GM23338 (cell line): Measurements from ENCODE around the gene THBS3. TPM values are rescaled to one million over a fixed set of nuclear protein-coding genes. Genes with fewer than 3 reads are reported as not detected.

ENCODE experiments used
- ATAC-seq: fragments of 200-7000 bp; cut with Tn5 transposase; 3 replicates; pipeline ENCODE4 v1.9.1; 2020
- DNase-seq: peaks from one replicate; pipeline ENCODE4 v3.0.0-alpha.2; 2015; ENCODE audit warnings: low spot score
- H2AFZ ChIP-seq: fragments of 200-600 bp; sonication (generic); 2 replicates; pipeline ENCODE4 v1.8.0; 2016; ENCODE audit warnings: antibody characterized with exemption, mild to moderate bottlenecking, moderate library complexity
- H3F3A ChIP-seq: fragments of 200-600 bp; sonication (generic); replicated peaks from 2 replicates; pipeline ENCODE4 v1.8.0; 2017; ENCODE audit warnings: antibody characterized with exemption, mixed run types, low read depth
- H3K27ac ChIP-seq: fragments of 200-600 bp; sonication (generic); 2 replicates; pipeline ENCODE4 v1.6.1; 2016; ENCODE audit warnings: low read depth
- H3K27me3 ChIP-seq: fragments of 200-600 bp; sonication (generic); 2 replicates; pipeline ENCODE4 v1.8.0; 2016; ENCODE audit warnings: mild to moderate bottlenecking, mixed run types, moderate library complexity; ENCODE audit not compliant: insufficient read depth
- H3K36me3 ChIP-seq: fragments of 200-600 bp; sonication (generic); 2 replicates; pipeline ENCODE4 v1.8.0; 2016; ENCODE audit warnings: mild to moderate bottlenecking; ENCODE audit not compliant: insufficient read depth
- H3K4me1 ChIP-seq: fragments of 200-600 bp; sonication (generic); 2 replicates; pipeline ENCODE4 v1.8.0; 2016; ENCODE audit warnings: mild to moderate bottlenecking, moderate library complexity; ENCODE audit not compliant: insufficient read depth
- H3K4me2 ChIP-seq: fragments of 200-600 bp; sonication (generic); 2 replicates; pipeline ENCODE4 v1.7.1; 2017; ENCODE audit warnings: mixed run types
- H3K4me3 ChIP-seq: fragments of 200-600 bp; sonication (generic); 2 replicates; pipeline ENCODE4 v1.6.1; 2016; ENCODE audit warnings: mixed run types
- H3K79me2 ChIP-seq: fragments of 200-600 bp; sonication (generic); replicated peaks from 2 replicates; pipeline ENCODE4 v1.8.0; 2017; ENCODE audit warnings: mild to moderate bottlenecking; ENCODE audit not compliant: insufficient read depth
- H3K9me2 ChIP-seq: fragments of 200-600 bp; sonication (generic); 2 replicates; pipeline ENCODE4 v1.8.0; 2017; ENCODE audit not compliant: insufficient read depth
- H4K20me1 ChIP-seq: fragments of 200-600 bp; sonication (generic); replicated peaks from 2 replicates; pipeline ENCODE4 v1.8.0; 2017; ENCODE audit warnings: mild to moderate bottlenecking; ENCODE audit not compliant: insufficient read depth
- H3K27ac Mint-ChIP-seq: 2 replicates; pipeline ENCODE4 v1.8.0; 2020; ENCODE audit warnings: inconsistent platforms, mild to moderate bottlenecking, moderate library complexity, mixed read lengths
- H3K27me3 Mint-ChIP-seq: 3 replicates; pipeline ENCODE4 v1.8.0; 2022; ENCODE audit warnings: low read depth, mild to moderate bottlenecking, moderate library complexity, mixed read lengths, inconsistent platforms; ENCODE audit not compliant: insufficient read depth, poor library complexity
- H3K36me3 Mint-ChIP-seq: 3 replicates; pipeline ENCODE4 v1.8.0; 2021; ENCODE audit warnings: low read depth, mild to moderate bottlenecking, inconsistent platforms, moderate library complexity, mixed read lengths
- H3K4me1 Mint-ChIP-seq: 3 replicates; pipeline ENCODE4 v1.8.0; 2020; ENCODE audit warnings: mild to moderate bottlenecking, inconsistent platforms, mixed read lengths
- H3K4me3 Mint-ChIP-seq: 3 replicates; pipeline ENCODE4 v1.8.0; 2021; ENCODE audit warnings: moderate library complexity, mild to moderate bottlenecking, inconsistent platforms, mixed read lengths
- H3K9me3 Mint-ChIP-seq: 3 replicates; pipeline ENCODE4 v1.8.0; 2020; ENCODE audit warnings: moderate library complexity, mild to moderate bottlenecking, inconsistent platforms, mixed read lengths
- CREB1 ChIP-seq: fragments of 250-450 bp; sonication (Bioruptor Pico); IDR thresholded peaks from 2 replicates; pipeline ENCODE4 v1.5.0; 2020; ENCODE audit warnings: low read depth, mild to moderate bottlenecking, moderate library complexity
- CTCF ChIP-seq, 2 experiments: fragments of 200-600 bp in 1 of 2; sonication (generic) in 1 of 2; conservative IDR thresholded peaks; 2 replicates each; pipeline versions ENCODE4 v1.5.1 to v1.6.1; 2016 to 2017; ENCODE audit warnings: antibody characterized with exemption in 2 of 2, low read depth in 2 of 2, mild to moderate bottlenecking in 2 of 2, moderate library complexity in 1 of 2
- ETS1 ChIP-seq: IDR thresholded peaks from 2 replicates; pipeline ENCODE4 v1.6.1; 2016; ENCODE audit warnings: antibody characterized with exemption
- EZH2 ChIP-seq: fragments of 200-600 bp; sonication (generic); IDR thresholded peaks from one replicate; pipeline ENCODE4 v1.8.0; 2017; ENCODE audit warnings: antibody characterized with exemption, mild to moderate bottlenecking, low read depth; ENCODE audit not compliant: unreplicated experiment
- EZH2phosphoT487 ChIP-seq: fragments of 200-600 bp; sonication (generic); IDR thresholded peaks from one replicate; pipeline ENCODE4 v1.8.1; 2018; ENCODE audit warnings: antibody characterized with exemption; ENCODE audit not compliant: unreplicated experiment
- JUNB ChIP-seq: IDR thresholded peaks from one replicate; pipeline ENCODE4 v1.6.1; 2016; ENCODE audit warnings: antibody characterized with exemption; ENCODE audit not compliant: unreplicated experiment
- NANOG ChIP-seq: IDR thresholded peaks from 2 replicates; pipeline ENCODE4 v1.6.1; 2016; ENCODE audit warnings: antibody characterized with exemption, borderline replicate concordance
- POLR2AphosphoS5 ChIP-seq: IDR thresholded peaks from 2 replicates; pipeline ENCODE4 v1.6.1; 2016; ENCODE audit warnings: antibody characterized with exemption, low read depth
- REST ChIP-seq: IDR thresholded peaks from one replicate; pipeline ENCODE4 v1.6.1; 2018; ENCODE audit warnings: antibody characterized with exemption; ENCODE audit not compliant: unreplicated experiment
- STAT1 ChIP-seq: IDR thresholded peaks from one replicate; pipeline ENCODE4 v1.6.1; 2016; ENCODE audit warnings: antibody characterized with exemption; ENCODE audit not compliant: unreplicated experiment
- ZNF114 ChIP-seq: fragments of 250-450 bp; sonication (Bioruptor Pico); IDR thresholded peaks from 2 replicates; pipeline ENCODE4 v1.5.0; 2020; ENCODE audit warnings: mild to moderate bottlenecking, moderate library complexity
- ZNF331 ChIP-seq: fragments of 250-450 bp; sonication (Bioruptor Pico); IDR thresholded peaks from 2 replicates; pipeline ENCODE4 v1.5.0; 2020; ENCODE audit warnings: low read depth, mild to moderate bottlenecking, moderate library complexity
- ZNF462 ChIP-seq: fragments of 250-450 bp; sonication (Bioruptor Pico); IDR thresholded peaks from 2 replicates; pipeline ENCODE4 v1.5.0; 2020; ENCODE audit warnings: mild to moderate bottlenecking, moderate library complexity
- polyA plus RNA-seq: library from polyadenylated mRNA; unstranded; fragments of >200 nt; fragmentation: Nextera tagmentation; extraction: Ambion mirVana; gene quantifications from 2 replicates; pipeline ENCODE4 v1.2.1, GENCODE V29; 2016
- total RNA-seq: library from RNA; depleted of rRNA; stranded (reverse); fragments of >200 nt; shearing (Covaris generic); gene quantifications from 2 replicates; pipeline ENCODE4 v1.2.3, GENCODE V29; 2014

THBS3 gene
- total and polyA plus RNA-seq, 2 experiments from 2014 or later = 1.2 to 4.3 TPM

GRCh38 chr1:155181371-155182051 lies 26.2 kb downstream of the THBS3 start:
- Histone ChIP-seq H4K20me1 (no peaks in the 10 kb centered on the region), H3K79me2 (no peaks in the 10 kb centered on the region), H3K36me3 (peaks cover 20% of the 10 kb centered on the region; the same call in 1 of the 2 replicates), H3K27ac (no peak overlapping the region), H3K9me2 (no peaks in the 10 kb centered on the region), H3K27me3 (no peaks in the 10 kb centered on the region), H3F3A (no peaks in the 10 kb centered on the region), H2AFZ (no peak overlapping the region), H3K4me3 (no peak overlapping the region), H3K4me2 (no peak overlapping the region), H3K4me1 (peaks cover 14% of the 10 kb centered on the region; the same call in 1 of the 2 replicates)
- H3K27ac Mint-ChIP-seq = no peak overlapping the region
- no peak for TF ChIP-seq ETS1
- TF ChIP-seq ZNF462 (CRISPR knock-in tag) = no peak
- TF ChIP-seq STAT1 = no peak
- TF ChIP-seq POLR2AphosphoS5 = no peak
- no peak for TF ChIP-seq ZNF114
- TF ChIP-seq ZNF331 (CRISPR knock-in tag) = no peak
- no peak for TF ChIP-seq JUNB
- TF ChIP-seq CTCF (conservative IDR thresholded peaks at IDR 0.05; ENCODE audit: low read depth in 2 of 2) = no peak
- TF ChIP-seq EZH2 = no peak
- TF ChIP-seq REST = no peak
- no peak for TF ChIP-seq NANOG
- TF ChIP-seq EZH2phosphoT487 = no peak
- no peak for TF ChIP-seq CREB1 (CRISPR knock-in tag)
- no peak for ATAC-seq
- no peak for DNase-seq
- H3K9me3 Mint-ChIP-seq = no peaks in the 10 kb centered on the region
- peaks cover 10% of the 10 kb centered on the region for H3K27me3 Mint-ChIP-seq
- peaks cover 54% of the 10 kb centered on the region for H3K36me3 Mint-ChIP-seq
- no peak overlapping the region for H3K4me3 Mint-ChIP-seq
- H3K4me1 Mint-ChIP-seq = peaks cover 18% of the 10 kb centered on the region
